H1 (cell line): ENCODE measurements around the gene MFAP1. TPM values are rescaled to one million over a fixed set of nuclear protein-coding genes. Genes with fewer than 3 reads are reported as not detected.

ENCODE experiments used
- PHF8 ChIP-seq: fragments of 200-600 bp; sonication (generic); conservative IDR thresholded peaks from 2 replicates; pipeline ENCODE4 v1.7.1; 2012; ENCODE audit warnings: low read depth, mild to moderate bottlenecking, inconsistent platforms, low read length, moderate library complexity
- polyA plus RNA-seq, 7 experiments: library from polyadenylated mRNA; depleted of rRNA in 3 of 7; stranded (reverse) in 5 of 7; unstranded in 2 of 7; fragments of >200 nt in 5 of 7; fragments of 200-250 nt in 2 of 7; gene quantifications; 1 replicate in 5 of 7; 2 replicates in 1 of 7; 4 replicates in 1 of 7; pipeline versions ENCODE4 v1.2.1 to v1.2.3, GENCODE V29; 2011 to 2013; ENCODE audit warnings: missing spikeins in 2 of 7, mixed read lengths in 2 of 7
- total RNA-seq: library from RNA; stranded (reverse); fragmentation: NEBNext Ultra II Directional; extraction: Animal tissue kit (Norgen Biotek cat#: 25700); gene quantifications from 2 replicates; pipeline ENCODE4 v1.2.1, GENCODE V29; 2021

Gene MFAP1
- total and polyA plus RNA-seq, 2 of the 8 experiments (the other 6 are each of a cell fraction or from before 2014, with no cell fraction given) = 23.6 to 36.7 TPM

DNA sequence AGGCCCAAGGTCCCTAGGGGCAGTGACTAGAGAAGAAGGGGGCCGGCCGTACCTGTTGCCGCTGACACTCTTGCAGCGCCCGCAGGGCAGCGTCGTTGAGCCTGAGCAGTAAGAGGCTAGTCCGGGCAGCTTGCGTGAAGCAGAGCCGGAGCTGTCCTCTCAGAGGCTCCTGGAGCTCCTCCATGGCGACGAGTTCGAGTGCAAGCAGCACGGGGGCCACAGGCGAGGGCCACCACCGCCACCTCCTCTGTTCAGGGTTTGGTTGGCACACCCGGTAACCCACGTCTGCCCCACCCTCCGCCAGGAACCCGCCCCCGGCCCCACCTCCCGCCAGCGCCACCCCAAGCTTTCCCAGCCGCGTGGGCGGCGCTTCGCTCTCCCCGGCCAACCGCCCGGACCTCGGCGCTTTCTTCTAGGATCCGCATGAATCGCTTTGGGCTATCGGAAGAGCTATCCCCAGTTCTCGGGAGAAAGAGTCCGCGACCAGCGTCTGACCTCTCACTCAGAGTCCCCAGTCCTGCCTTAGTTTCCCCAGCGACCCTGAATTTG is 47.7 kb downstream of the MFAP1 start, which contains the start of gene ELL3 (continued):
- TF ChIP-seq PHF8 = 0 out of 2 replicates have a peak, but pooled peaks have one; percentile 19
